Activated CD8-positive, alpha-beta memory T cell treated with anti-CD3 and anti-CD28 coated beads, Interleukin-2, amount 50 U/mL, for 1 hour (primary cell): Measurements from ENCODE around the gene TMEM240.
"Not testable (repeated sequence)": the region's sequence is repeated elsewhere in the genome, so short reads cannot be mapped to it uniquely, and the experiment has no call there.

Experiments
- DNase-seq: peaks from one replicate; pipeline ENCODE4 v3.0.0-alpha.2; 2020; ENCODE audit errors: extremely low read depth

The TMEM240 gene

GRCh38 chr1:1524750-1525383 is 15.6 kb downstream of the TMEM240 start:
- not testable (repeated sequence) for DNase-seq

- not testable (repeated sequence) for DNase-seq
Observed at GRCh38 chr1:1523651-1524050, 16.8 kb downstream of the TMEM240 start.

- DNase-seq: not testable (repeated sequence)
Observed at GRCh38 chr1:1523226-1523625, 17.2 kb downstream of the TMEM240 start.

- DNase-seq: not testable (repeated sequence)
Observed at GRCh38 chr1:1522536-1522935, 17.9 kb downstream of the TMEM240 start.

GRCh38 chr1:1521331-1521730 is 19.1 kb downstream of the TMEM240 start:
- no peak for DNase-seq

GRCh38 chr1:1519805-1520505 is 20.5 kb downstream of the TMEM240 start:
- DNase-seq: not testable (repeated sequence)

GRCh38 chr1:1518621-1519007 is 21.8 kb downstream of the TMEM240 start:
- not testable (repeated sequence) for DNase-seq

GRCh38 chr1:1517973-1518620 is 22.3 kb downstream of the TMEM240 start:
- DNase-seq: no peak

GRCh38 chr1:1516923-1517322 is 23.5 kb downstream of the TMEM240 start:
- not testable (repeated sequence) for DNase-seq

GRCh38 chr1:1514376-1514775 is 26.0 kb downstream of the TMEM240 start:
- DNase-seq: not testable (repeated sequence)

- DNase-seq: not testable (repeated sequence)
Observed at GRCh38 chr1:1513675-1514074, 26.7 kb downstream of the TMEM240 start.

- not testable (repeated sequence) for DNase-seq
Observed at GRCh38 chr1:1512425-1512824, 28.0 kb downstream of the TMEM240 start.

GRCh38 chr1:1511533-1512285 is 28.7 kb downstream of the TMEM240 start, which contains the start of gene ATAD3A:
ATAD3A (plus strand) TSS chr1:1512162; CDS start chr1:1512269, 107 bp downstream.
- DNase-seq: peak; percentile 89

GRCh38 chr1:1510912-1511532 is 29.4 kb downstream of the TMEM240 start:
- DNase-seq: no peak

GRCh38 chr1:1509465-1509850 is 31.0 kb downstream of the TMEM240 start:
- not testable (repeated sequence) for DNase-seq

- DNase-seq: not testable (repeated sequence)
Observed at GRCh38 chr1:1508775-1509464, 31.5 kb downstream of the TMEM240 start.

GRCh38 chr1:1507305-1507704 is 33.1 kb downstream of the TMEM240 start:
- DNase-seq: no peak

- not testable (repeated sequence) for DNase-seq
Observed at GRCh38 chr1:1505801-1506200, 34.6 kb downstream of the TMEM240 start.

- DNase-seq: not testable (repeated sequence)
Observed at GRCh38 chr1:1505366-1505798, 35.0 kb downstream of the TMEM240 start.

GRCh38 chr1:1504777-1505365 is 35.6 kb downstream of the TMEM240 start:
- peak; percentile 17 for DNase-seq
